Smooth muscle cell (in vitro differentiated cells): ENCODE data around the gene CDKL5. TPM values are rescaled to one million over a fixed set of nuclear protein-coding genes. Genes with fewer than 3 reads are reported as not detected.

Experiments used
- DNase-seq: peaks from one replicate; lab custom pipeline; 2025; ENCODE audit not compliant: unreplicated experiment; lab: John Stamatoyannopoulos, UW
- H2AFZ ChIP-seq: fragments of 200-600 bp; sonication (generic); 2 replicates; pipeline ENCODE4 v1.6.0; 2016; ENCODE audit warnings: antibody characterized with exemption, low read depth, mild to moderate bottlenecking
- H3F3A ChIP-seq: fragments of 200-600 bp; sonication (generic); 2 replicates; pipeline ENCODE4 v1.6.0; 2017; ENCODE audit warnings: antibody characterized with exemption, low read depth
- H3K27ac ChIP-seq: fragments of 200-600 bp; sonication (generic); 2 replicates; pipeline ENCODE4 v1.5.1; 2016; ENCODE audit warnings: low read depth, mild to moderate bottlenecking
- H3K27me3 ChIP-seq: fragments of 200-600 bp; sonication (generic); 2 replicates; pipeline ENCODE4 v1.6.1; 2016; ENCODE audit warnings: low read depth, mild to moderate bottlenecking
- H3K36me3 ChIP-seq: fragments of 200-600 bp; sonication (generic); 2 replicates; pipeline ENCODE4 v1.5.1; 2016; ENCODE audit warnings: low read depth
- H3K4me1 ChIP-seq: fragments of 200-600 bp; sonication (generic); 2 replicates; pipeline ENCODE4 v1.5.1; 2016; ENCODE audit warnings: low read depth
- H3K4me2 ChIP-seq: fragments of 200-600 bp; sonication (generic); 2 replicates; pipeline ENCODE4 v1.6.0; 2016; ENCODE audit warnings: mild to moderate bottlenecking
- H3K4me3 ChIP-seq: fragments of 200-600 bp; sonication (generic); 2 replicates; pipeline ENCODE4 v1.5.1; 2016; ENCODE audit warnings: mild to moderate bottlenecking
- H3K79me2 ChIP-seq: fragments of 200-600 bp; sonication (generic); 2 replicates; pipeline ENCODE4 v1.6.0; 2016; ENCODE audit warnings: low read depth, mild to moderate bottlenecking
- H3K9ac ChIP-seq: fragments of 200-600 bp; sonication (generic); 2 replicates; pipeline ENCODE4 v1.6.0; 2016; ENCODE audit warnings: low read depth
- H3K9me3 ChIP-seq: fragments of 200-600 bp; sonication (generic); replicated peaks from 2 replicates; pipeline ENCODE4 v1.5.1; 2016; ENCODE audit warnings: low read depth
- H4K20me1 ChIP-seq: fragments of 200-600 bp; sonication (generic); 2 replicates; pipeline ENCODE4 v1.6.0; 2016; ENCODE audit warnings: low read depth
- CTCF ChIP-seq: fragments of 200-600 bp; sonication (generic); IDR thresholded peaks from 2 replicates; pipeline ENCODE4 v1.5.1; 2017; ENCODE audit warnings: borderline replicate concordance, mild to moderate bottlenecking, antibody characterized with exemption; ENCODE audit not compliant: insufficient read depth, poor library complexity, severe bottlenecking
- WGBS: methylation state at CpG from one replicate; pipeline ENCODE4 v1.1.7; 2016; ENCODE audit warnings: low lambda C conversion rate; 5-methylcytosine and 5-hydroxymethylcytosine counted together
- polyA plus RNA-seq: library from polyadenylated mRNA; unstranded; fragments of >200 nt; fragmentation: Nextera tagmentation; extraction: Ambion mirVana; gene quantifications from 2 replicates; pipeline ENCODE4 v1.2.1, GENCODE V29; 2016
- total RNA-seq: library from RNA; depleted of rRNA; stranded (reverse); fragments of >200 nt; gene quantifications from 2 replicates; pipeline ENCODE4 v1.2.3, GENCODE V29; 2014

CDKL5 gene
- total and polyA plus RNA-seq, 2 experiments from 2014 or later: 3.4 to 14.4 TPM

GRCh38 chrX:18674417-18674787, 249.0 kb downstream of the CDKL5 start:
- no peaks in the 10 kb centered on the region for H3K27me3 ChIP-seq
- 63% methylated on average over 19 of the region's 19 CpGs for WGBS
- H3K9ac ChIP-seq: no peak overlapping the region
- H2AFZ ChIP-seq: peak overlapping the region; percentile 74
- no peaks in the 10 kb centered on the region for H3K79me2 ChIP-seq
- no peak overlapping the region for H3K27ac ChIP-seq
- no peaks in the 10 kb centered on the region for H3K36me3 ChIP-seq
- H3K4me1 ChIP-seq: no peaks in the 10 kb centered on the region
- peak overlapping the region; percentile 69 for H3K4me3 ChIP-seq
- no peaks in the 10 kb centered on the region for H4K20me1 ChIP-seq
- H3K4me2 ChIP-seq: peak overlapping the region; percentile 84
- H3K9me3 ChIP-seq: no peaks in the 10 kb centered on the region
- H3F3A ChIP-seq: no peaks in the 10 kb centered on the region
- no peak for TF ChIP-seq CTCF
- DNase-seq: no peak

GRCh38 chrX:18674788-18675735, 249.7 kb downstream of the CDKL5 start:
- H3K4me1 ChIP-seq: no peaks in the 10 kb centered on the region
- no peak for TF ChIP-seq CTCF
- peak overlapping the region; percentile 68 for H3K9ac ChIP-seq
- H3K4me3 ChIP-seq: peak overlapping the region; percentile 69
- H3K27ac ChIP-seq: peak overlapping the region; percentile 31
- no peaks in the 10 kb centered on the region for H3K36me3 ChIP-seq
- WGBS: 50% methylated on average over 61 of the region's 74 CpGs
- no peaks in the 10 kb centered on the region for H4K20me1 ChIP-seq
- DNase-seq: peak; percentile 30
- H3K4me2 ChIP-seq: peak overlapping the region; percentile 84
- no peaks in the 10 kb centered on the region for H3K79me2 ChIP-seq
- no peaks in the 10 kb centered on the region for H3F3A ChIP-seq
- H3K9me3 ChIP-seq: no peaks in the 10 kb centered on the region
- peak overlapping the region; percentile 87 for H2AFZ ChIP-seq
- no peaks in the 10 kb centered on the region for H3K27me3 ChIP-seq

GRCh38 chrX:18676050-18676449, 250.6 kb downstream of the CDKL5 start:
- no peak overlapping the region for H3K4me3 ChIP-seq
- H3K27me3 ChIP-seq: no peaks in the 10 kb centered on the region
- H3K9ac ChIP-seq: no peak overlapping the region
- H3K4me2 ChIP-seq: no peak overlapping the region
- H3K36me3 ChIP-seq: no peaks in the 10 kb centered on the region
- 80% methylated on average over 10 of the region's 10 CpGs for WGBS
- H3K9me3 ChIP-seq: no peaks in the 10 kb centered on the region
- H4K20me1 ChIP-seq: no peaks in the 10 kb centered on the region
- H2AFZ ChIP-seq: no peak overlapping the region
- H3K27ac ChIP-seq: no peak overlapping the region
- no peak for DNase-seq
- H3K79me2 ChIP-seq: no peaks in the 10 kb centered on the region
- H3F3A ChIP-seq: no peaks in the 10 kb centered on the region
- TF ChIP-seq CTCF: no peak
- no peaks in the 10 kb centered on the region for H3K4me1 ChIP-seq

- H3K9me3 ChIP-seq: no peaks in the 10 kb centered on the region
- no peaks in the 10 kb centered on the region for H3F3A ChIP-seq
- H4K20me1 ChIP-seq: no peaks in the 10 kb centered on the region
- H3K79me2 ChIP-seq: no peaks in the 10 kb centered on the region
- no peak overlapping the region for H3K27ac ChIP-seq
- no peaks in the 10 kb centered on the region for H3K36me3 ChIP-seq
- no peak overlapping the region for H2AFZ ChIP-seq
- no peaks in the 10 kb centered on the region for H3K27me3 ChIP-seq
- no peak overlapping the region for H3K4me3 ChIP-seq
- TF ChIP-seq CTCF: peak; percentile 24
- WGBS: 56% methylated on average over 11 of the region's 11 CpGs
- H3K9ac ChIP-seq: no peak overlapping the region
- no peaks in the 10 kb centered on the region for H3K4me1 ChIP-seq
- no peak for DNase-seq
- no peak overlapping the region for H3K4me2 ChIP-seq
These were observed 251.1 kb downstream of the CDKL5 start for GRCh38 chrX:18676470-18676869.
